ENCODE data around the gene KIF4A.

DNA sequence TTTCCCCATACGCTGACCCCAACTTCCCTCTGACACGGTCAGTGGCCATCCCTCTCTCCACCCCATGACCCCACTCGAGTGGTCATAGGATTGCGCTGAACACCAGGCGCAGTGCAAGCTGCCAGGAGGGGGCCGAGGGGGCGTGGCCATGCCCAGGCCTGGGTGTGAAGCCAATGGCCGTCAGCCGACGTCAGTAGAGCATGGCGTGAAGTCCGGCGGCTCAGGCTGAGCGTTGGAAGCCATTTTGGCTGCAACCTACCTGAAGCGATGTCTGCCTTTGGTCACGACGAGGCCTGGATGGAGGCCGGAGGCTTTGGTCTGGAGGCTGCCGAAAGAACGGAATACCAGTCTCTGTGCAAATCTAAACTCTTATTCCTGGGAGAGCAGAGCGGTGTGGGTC is 8.0 kb upstream of the KIF4A start, which contains the start of gene RAB41:
- TF ChIP-seq, protein P1, sequence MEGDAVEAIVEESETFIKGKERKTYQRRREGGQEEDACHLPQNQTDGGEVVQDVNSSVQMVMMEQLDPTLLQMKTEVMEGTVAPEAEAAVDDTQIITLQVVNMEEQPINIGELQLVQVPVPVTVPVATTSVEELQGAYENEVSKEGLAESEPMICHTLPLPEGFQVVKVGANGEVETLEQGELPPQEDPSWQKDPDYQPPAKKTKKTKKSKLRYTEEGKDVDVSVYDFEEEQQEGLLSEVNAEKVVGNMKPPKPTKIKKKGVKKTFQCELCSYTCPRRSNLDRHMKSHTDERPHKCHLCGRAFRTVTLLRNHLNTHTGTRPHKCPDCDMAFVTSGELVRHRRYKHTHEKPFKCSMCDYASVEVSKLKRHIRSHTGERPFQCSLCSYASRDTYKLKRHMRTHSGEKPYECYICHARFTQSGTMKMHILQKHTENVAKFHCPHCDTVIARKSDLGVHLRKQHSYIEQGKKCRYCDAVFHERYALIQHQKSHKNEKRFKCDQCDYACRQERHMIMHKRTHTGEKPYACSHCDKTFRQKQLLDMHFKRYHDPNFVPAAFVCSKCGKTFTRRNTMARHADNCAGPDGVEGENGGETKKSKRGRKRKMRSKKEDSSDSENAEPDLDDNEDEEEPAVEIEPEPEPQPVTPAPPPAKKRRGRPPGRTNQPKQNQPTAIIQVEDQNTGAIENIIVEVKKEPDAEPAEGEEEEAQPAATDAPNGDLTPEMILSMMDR (IDR thresholded peaks at IDR 0.05; ENCODE audit: insufficient read depth, low read length): no peak
- TF ChIP-seq POLR2AphosphoS5 (IDR thresholded peaks at IDR 0.05; ENCODE audit: low read depth): no peak
